Chondrocyte (in vitro differentiated cells): ENCODE results near the gene GRHL3. TPM values are rescaled to one million over a fixed set of nuclear protein-coding genes. Genes with fewer than 3 reads are reported as not detected.

Experiments
- DNase-seq: peaks from one replicate; pipeline ENCODE4 v3.0.0; 2021; ENCODE audit warnings: mixed read lengths, low spot score
- H3K27ac Mint-ChIP-seq: one replicate; pipeline ENCODE4 v1.8.0; 2021; ENCODE audit warnings: mild to moderate bottlenecking, moderate library complexity, mixed read lengths; ENCODE audit not compliant: unreplicated experiment
- H3K27me3 Mint-ChIP-seq: 2 replicates; pipeline ENCODE4 v1.8.0; 2021; ENCODE audit warnings: low read depth, mixed read lengths
- H3K36me3 Mint-ChIP-seq: 2 replicates; pipeline ENCODE4 v1.8.0; 2021; ENCODE audit warnings: low read depth, mixed read lengths
- H3K4me1 Mint-ChIP-seq: 2 replicates; pipeline ENCODE4 v1.8.0; 2021; ENCODE audit warnings: low read depth, mild to moderate bottlenecking, mixed read lengths
- H3K4me3 Mint-ChIP-seq: one replicate; pipeline ENCODE4 v1.8.0; 2021; ENCODE audit warnings: mild to moderate bottlenecking, moderate library complexity, mixed read lengths; ENCODE audit not compliant: unreplicated experiment
- H3K9me3 Mint-ChIP-seq: 2 replicates; pipeline ENCODE4 v1.8.0; 2021; ENCODE audit warnings: low read depth, mixed read lengths
- CTCF ChIP-seq: fragments of 200-600 bp; sonication (generic); IDR thresholded peaks from 2 replicates; pipeline ENCODE4 v1.5.0; 2021; ENCODE audit warnings: antibody characterized with exemption, mild to moderate bottlenecking, moderate library complexity
- total RNA-seq: library from RNA; stranded (reverse); gene quantifications from 3 replicates; pipeline ENCODE4 v1.2.1, GENCODE V29; 2021

The GRHL3 gene
- total RNA-seq, 1 donor from 2014 or later: 0.07 TPM

- Mint-ChIP-seq H3K27me3 (no peaks in the 10 kb centered on the region), H3K4me1 (peaks cover 31% of the 10 kb centered on the region), H3K4me3 (no peak overlapping the region), H3K27ac (peak overlapping the region; percentile 50), H3K9me3 (no peaks in the 10 kb centered on the region), H3K36me3 (peaks cover 4% of the 10 kb centered on the region)
- DNase-seq: no peak
- TF ChIP-seq CTCF: no peak
Observed at GRCh38 chr1:24393892-24394291, 74.7 kb downstream of the GRHL3 start.

DNA sequence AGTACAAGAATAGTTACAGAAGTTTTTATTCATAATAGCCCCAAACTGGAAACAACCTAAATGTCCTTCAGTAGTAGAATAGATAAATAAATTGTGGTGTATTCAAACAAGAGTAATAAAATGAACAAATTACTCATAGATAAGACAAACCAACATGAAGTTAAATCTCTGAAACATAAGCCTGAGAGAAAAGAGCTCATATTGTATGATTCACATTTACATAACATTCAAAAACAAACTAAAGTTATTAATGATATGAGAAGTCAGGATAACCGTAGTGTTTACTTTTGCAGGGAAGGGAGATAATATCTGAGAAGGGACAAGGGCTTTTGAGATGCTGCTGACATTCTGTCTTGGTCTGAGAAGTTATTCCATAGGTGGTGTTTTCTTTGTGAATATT lies 80.9 kb downstream of the GRHL3 start:
- H3K4me1 Mint-ChIP-seq: no peaks in the 10 kb centered on the region
- H3K4me3 Mint-ChIP-seq: no peak overlapping the region
- DNase-seq: no peak
- no peak overlapping the region for H3K27ac Mint-ChIP-seq
- TF ChIP-seq CTCF: no peak
- H3K27me3 Mint-ChIP-seq: no peaks in the 10 kb centered on the region
- peaks cover 7% of the 10 kb centered on the region for H3K36me3 Mint-ChIP-seq
- H3K9me3 Mint-ChIP-seq: no peaks in the 10 kb centered on the region

DNA sequence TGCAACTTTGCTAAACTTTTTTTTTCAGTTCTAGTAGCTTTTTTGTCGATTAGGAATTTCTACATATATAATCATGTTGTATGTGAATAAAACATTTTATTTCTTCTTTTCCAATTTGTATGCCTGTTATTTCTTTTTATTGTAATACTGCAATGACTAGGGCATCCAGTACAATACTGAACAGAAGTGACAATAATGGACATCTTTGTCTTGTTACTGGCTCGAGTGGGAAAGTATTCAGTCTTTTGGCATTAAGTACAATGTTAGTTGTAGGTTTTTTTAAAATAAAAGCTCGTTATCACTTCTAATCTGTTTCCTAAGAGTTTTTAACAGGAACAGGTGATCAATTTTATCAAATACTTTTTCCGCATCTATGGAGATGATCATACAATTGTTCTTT lies 84.6 kb downstream of the GRHL3 start:
- H3K27ac Mint-ChIP-seq: no peak overlapping the region
- no peak for TF ChIP-seq CTCF
- H3K4me3 Mint-ChIP-seq: no peak overlapping the region
- H3K36me3 Mint-ChIP-seq: peaks cover 5% of the 10 kb centered on the region
- DNase-seq: no peak
- H3K9me3 Mint-ChIP-seq: peaks cover 5% of the 10 kb centered on the region
- H3K27me3 Mint-ChIP-seq: no peaks in the 10 kb centered on the region
- no peaks in the 10 kb centered on the region for H3K4me1 Mint-ChIP-seq

Other genes starting within 250 kb of the GRHL3 start
- 0.70 to 2.9 TPM (median 0.72 TPM) in 3 replicates for gene MYOM3, start 207.2 kb upstream of the GRHL3 start, total RNA-seq
- not detected in 3 replicates for gene IL22RA1, start 176.2 kb upstream of the GRHL3 start, total RNA-seq
- 0.12 to 0.22 TPM in 2 of 3 replicates, not detected in the other for gene IFNLR1, start 132.1 kb upstream of the GRHL3 start, total RNA-seq
- 5.0 to 6.8 TPM (median 5.8 TPM) in 3 replicates for gene STPG1, start 94.4 kb downstream of the GRHL3 start, total RNA-seq
- gene NIPAL3, start 96.4 kb downstream of the GRHL3 start, total RNA-seq: 27.1 to 35.3 TPM (median 29.3 TPM) in 3 replicates
- gene RCAN3, start 183.5 kb downstream of the GRHL3 start, total RNA-seq: 14.5 to 16.2 TPM (median 15.2 TPM) in 3 replicates
- gene NCMAP, start 236.7 kb downstream of the GRHL3 start, total RNA-seq: not detected in 3 replicates